ENCODE results near the gene CLDN19. TPM values are rescaled to one million over a fixed set of nuclear protein-coding genes. Genes with fewer than 3 reads are reported as not detected.

CLDN19 gene
- total and polyA plus RNA-seq, 10 donors, result 0.26 to 0.28 TPM; not detected in 8

Other genes starting within 250 kb of the CLDN19 start
- 10 to 100 TPM; 34.2 to 60.1 (median 39.8) TPM for gene PPIH, start 81.8 kb downstream of the CLDN19 start, total RNA-seq
- gene PPIH, start 81.8 kb downstream of the CLDN19 start, polyA plus RNA-seq, result 10 to 100 TPM; 59.6 to 72.3 (median 63.0) TPM
- gene YBX1, start 57.8 kb downstream of the CLDN19 start, total RNA-seq, result 100 to 1,000 TPM; 361 to 451 (median 396) TPM
- gene YBX1, start 57.8 kb downstream of the CLDN19 start, polyA plus RNA-seq, result 100 to 1,000 TPM; 479 to 684 (median 620) TPM
- 10 to 100 TPM; 38.4 to 55.8 (median 41.5) TPM for gene P3H1, start 26.8 kb upstream of the CLDN19 start, total RNA-seq
- gene P3H1, start 26.8 kb upstream of the CLDN19 start, polyA plus RNA-seq, result 10 to 100 TPM; 35.1 to 51.6 (median 47.3) TPM
- 1 to 10 TPM; 3.1 to 9.8 (median 5.1) TPM for gene C1orf50, start 27.0 kb upstream of the CLDN19 start, total RNA-seq
- gene C1orf50, start 27.0 kb upstream of the CLDN19 start, polyA plus RNA-seq, result 1 to 10 TPM; 1.5 to 3.4 (median 3.4) TPM
- 1 to 10 TPM in 1 of 7 donors, under 1 TPM in 5, not detected in 1; 0.23 to 1.6 (median 0.27) TPM for gene TMEM269, start 44.8 kb upstream of the CLDN19 start, total RNA-seq
- under 1 TPM; 0.03 to 0.09 (median 0.06) TPM for gene TMEM269, start 44.8 kb upstream of the CLDN19 start, polyA plus RNA-seq
- gene ERMAP, start 76.9 kb upstream of the CLDN19 start, total RNA-seq, result 10 to 100 TPM; 11.0 to 19.3 (median 15.4) TPM
- gene ERMAP, start 76.9 kb upstream of the CLDN19 start, polyA plus RNA-seq, result 1 to 10 TPM; 3.0 to 4.8 (median 4.4) TPM
- 10 to 100 TPM; 15.1 to 32.3 (median 20.1) TPM for gene SVBP, start 77.2 kb upstream of the CLDN19 start, total RNA-seq
- gene SVBP, start 77.2 kb upstream of the CLDN19 start, polyA plus RNA-seq, result 10 to 100 TPM; 34.2 to 41.7 (median 39.9) TPM
- gene ZNF691, start 106.4 kb upstream of the CLDN19 start, total RNA-seq, result 10 to 100 TPM in 5 of 7 donors, 1 to 10 TPM in 2; 9.6 to 18.3 (median 10.5) TPM
- gene ZNF691, start 106.4 kb upstream of the CLDN19 start, polyA plus RNA-seq, result 10 to 100 TPM; 10.9 to 15.8 (median 13.8) TPM
- 100 to 1,000 TPM in 3 of 7 donors, 10 to 100 TPM in 4; 26.2 to 142 (median 83.1) TPM for gene SLC2A1, start 218.6 kb upstream of the CLDN19 start, total RNA-seq
- gene SLC2A1, start 218.6 kb upstream of the CLDN19 start, polyA plus RNA-seq, result 10 to 100 TPM; 18.3 to 31.0 (median 19.5) TPM